H1 (cell line): ENCODE results near the gene MMS22L. TPM values are rescaled to one million over a fixed set of nuclear protein-coding genes. Genes with fewer than 3 reads are reported as not detected.

Source experiments
- EGR1 ChIP-seq: IDR thresholded peaks from 2 replicates; pipeline ENCODE4 v1.6.1; 2011; ENCODE audit warnings: low read depth, low read length, borderline replicate concordance
- GTF2F1 ChIP-seq: IDR thresholded peaks from 2 replicates; pipeline ENCODE4 v1.6.1; 2012; ENCODE audit warnings: low read depth, low read length, improper control_type of control experiment, borderline replicate concordance
- SIX5 ChIP-seq: IDR thresholded peaks from 2 replicates; pipeline ENCODE4 v1.6.1; 2011; ENCODE audit warnings: mild to moderate bottlenecking, low read depth, low read length
- TAF7 ChIP-seq: optimal IDR thresholded peaks from 2 replicates; pipeline ENCODE3; 2011; ENCODE audit warnings: low read depth, mild to moderate bottlenecking, inconsistent platforms, low read length, moderate library complexity, borderline replicate concordance
- YY1 ChIP-seq: IDR thresholded peaks from 2 replicates; pipeline ENCODE4 v1.6.1; 2011; ENCODE audit warnings: low read depth, mild to moderate bottlenecking, low read length
- polyA plus RNA-seq, 7 experiments: library from polyadenylated mRNA; depleted of rRNA in 3 of 7; stranded (reverse) in 5 of 7; unstranded in 2 of 7; fragments of >200 nt in 5 of 7; fragments of 200-250 nt in 2 of 7; gene quantifications; 1 replicate in 5 of 7; 2 replicates in 1 of 7; 4 replicates in 1 of 7; pipeline versions ENCODE4 v1.2.1 to v1.2.3, GENCODE V29; 2011 to 2013; ENCODE audit warnings: missing spikeins in 2 of 7, mixed read lengths in 2 of 7
- total RNA-seq: library from RNA; stranded (reverse); fragmentation: NEBNext Ultra II Directional; extraction: Animal tissue kit (Norgen Biotek cat#: 25700); gene quantifications from 2 replicates; pipeline ENCODE4 v1.2.1, GENCODE V29; 2021

Gene MMS22L
- total and polyA plus RNA-seq, 2 of the 8 experiments (the other 6 are each of a cell fraction or from before 2014, with no cell fraction given) = 11.1 to 32.6 TPM

DNA sequence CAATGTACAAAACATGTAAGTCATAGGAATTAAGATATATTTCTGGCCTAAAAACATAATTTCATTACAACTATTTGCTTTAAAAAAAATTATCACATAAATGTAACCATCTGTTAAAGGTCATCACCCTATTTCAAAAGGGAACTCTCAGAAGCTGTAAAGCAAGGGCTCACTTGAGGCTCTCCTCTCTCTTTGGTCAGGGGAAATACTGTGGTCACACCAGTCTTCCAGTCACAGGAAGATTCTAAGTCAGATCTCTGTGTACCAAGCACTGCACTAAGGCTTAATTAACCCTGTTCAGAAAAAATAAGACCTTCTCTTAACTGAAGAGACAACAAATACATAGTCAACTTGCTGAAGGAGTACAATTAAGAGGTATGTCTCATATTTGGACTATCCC is 75.6 kb downstream of the MMS22L start (continued):
- TF ChIP-seq GTF2F1 (no peak), SIX5 (no peak), YY1 (no peak), EGR1 (no peak), TAF7 (no peak)
